Kidney epithelial cell (primary cell): ENCODE measurements around the gene SLC35B1. TPM values are rescaled to one million over a fixed set of nuclear protein-coding genes. Genes with fewer than 3 reads are reported as not detected.

Source experiments
- DNase-seq: peaks from one replicate; pipeline ENCODE4 v3.0.0-alpha.2; 2010; ENCODE audit warnings: low read depth
- H3K27me3 ChIP-seq: 2 replicates; pipeline ENCODE4 v1.6.0; 2011; ENCODE audit warnings: low read length; ENCODE audit not compliant: control insufficient read depth, insufficient read depth
- H3K36me3 ChIP-seq: 2 replicates; pipeline ENCODE4 v1.5.1; 2011; ENCODE audit warnings: low read length; ENCODE audit not compliant: control insufficient read depth, insufficient read depth
- H3K4me3 ChIP-seq: 2 replicates; pipeline ENCODE4 v1.5.1; 2011; ENCODE audit warnings: low read depth, mild to moderate bottlenecking, control low read depth, low read length
- CTCF ChIP-seq: IDR thresholded peaks from 2 replicates; pipeline ENCODE4 v1.5.1; 2011; ENCODE audit warnings: mild to moderate bottlenecking, moderate library complexity, low read length, control low read depth, inconsistent platforms; ENCODE audit not compliant: insufficient read depth, poor library complexity, severe bottlenecking
- total RNA-seq: library from RNA; depleted of rRNA; stranded (reverse); fragments of >200 nt; gene quantifications from 2 replicates; pipeline ENCODE4 v1.2.3, GENCODE V29; 2015

SLC35B1 gene
- total RNA-seq, 1 donor from 2014 or later, result 116 TPM

- H3K36me3 ChIP-seq, result no peaks in the 10 kb centered on the region
- no peak overlapping the region for H3K4me3 ChIP-seq
- no peak for DNase-seq
- no peaks in the 10 kb centered on the region for H3K27me3 ChIP-seq
- no peak for TF ChIP-seq CTCF
Observed at GRCh38 chr17:49752508-49752907, 44.7 kb upstream of the SLC35B1 start.

DNA sequence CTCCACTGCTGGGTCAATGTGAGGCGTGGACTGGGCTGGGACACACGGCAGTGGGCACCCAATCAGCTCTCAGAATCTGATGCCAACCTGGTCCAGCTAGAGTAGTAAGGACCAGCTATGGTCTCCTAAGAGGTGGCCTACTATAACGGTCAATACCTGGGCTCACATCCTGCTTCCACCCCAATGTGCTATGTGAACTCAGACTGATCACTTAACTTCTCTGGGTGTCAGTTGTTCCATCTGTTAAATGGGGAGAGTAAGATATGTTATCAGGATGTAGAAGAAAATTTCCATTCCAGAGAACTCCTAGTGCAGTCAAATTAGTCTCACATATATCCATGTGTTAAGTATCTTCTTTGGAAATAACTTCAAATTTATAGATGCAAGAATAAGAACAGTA, 42.0 kb upstream of the SLC35B1 start:
- H3K27me3 ChIP-seq, result no peaks in the 10 kb centered on the region
- H3K36me3 ChIP-seq, result no peaks in the 10 kb centered on the region
- no peak for TF ChIP-seq CTCF
- DNase-seq, result no peak
- H3K4me3 ChIP-seq, result no peak overlapping the region

- TF ChIP-seq CTCF, result no peak
- Histone ChIP-seq H3K27me3 (no peaks in the 10 kb centered on the region), H3K4me3 (no peak overlapping the region), H3K36me3 (no peaks in the 10 kb centered on the region)
- DNase-seq, result peak; percentile 42
Observed at GRCh38 chr17:49748791-49749190, 41.0 kb upstream of the SLC35B1 start.

- Histone ChIP-seq H3K27me3 (no peaks in the 10 kb centered on the region), H3K4me3 (no peak overlapping the region), H3K36me3 (no peaks in the 10 kb centered on the region)
- no peak for TF ChIP-seq CTCF
- no peak for DNase-seq
Observed at GRCh38 chr17:49748223-49748622, 40.5 kb upstream of the SLC35B1 start.

GRCh38 chr17:49747632-49748031, 39.9 kb upstream of the SLC35B1 start:
- no peak overlapping the region for H3K4me3 ChIP-seq
- H3K27me3 ChIP-seq, result no peaks in the 10 kb centered on the region
- no peaks in the 10 kb centered on the region for H3K36me3 ChIP-seq
- DNase-seq, result no peak
- no peak for TF ChIP-seq CTCF

- no peak for TF ChIP-seq CTCF
- no peaks in the 10 kb centered on the region for H3K36me3 ChIP-seq
- H3K27me3 ChIP-seq, result no peaks in the 10 kb centered on the region
- no peak for DNase-seq
- H3K4me3 ChIP-seq, result no peak overlapping the region
Observed at GRCh38 chr17:49746791-49747490, 39.2 kb upstream of the SLC35B1 start.
